COLO829 (cell line): ENCODE measurements around the gene DNASE1L1.

Experiments
- DNase-seq: peaks from one replicate; pipeline ENCODE4 v3.0.0; 2012; ENCODE audit warnings: low spot score

The DNASE1L1 gene

DNA sequence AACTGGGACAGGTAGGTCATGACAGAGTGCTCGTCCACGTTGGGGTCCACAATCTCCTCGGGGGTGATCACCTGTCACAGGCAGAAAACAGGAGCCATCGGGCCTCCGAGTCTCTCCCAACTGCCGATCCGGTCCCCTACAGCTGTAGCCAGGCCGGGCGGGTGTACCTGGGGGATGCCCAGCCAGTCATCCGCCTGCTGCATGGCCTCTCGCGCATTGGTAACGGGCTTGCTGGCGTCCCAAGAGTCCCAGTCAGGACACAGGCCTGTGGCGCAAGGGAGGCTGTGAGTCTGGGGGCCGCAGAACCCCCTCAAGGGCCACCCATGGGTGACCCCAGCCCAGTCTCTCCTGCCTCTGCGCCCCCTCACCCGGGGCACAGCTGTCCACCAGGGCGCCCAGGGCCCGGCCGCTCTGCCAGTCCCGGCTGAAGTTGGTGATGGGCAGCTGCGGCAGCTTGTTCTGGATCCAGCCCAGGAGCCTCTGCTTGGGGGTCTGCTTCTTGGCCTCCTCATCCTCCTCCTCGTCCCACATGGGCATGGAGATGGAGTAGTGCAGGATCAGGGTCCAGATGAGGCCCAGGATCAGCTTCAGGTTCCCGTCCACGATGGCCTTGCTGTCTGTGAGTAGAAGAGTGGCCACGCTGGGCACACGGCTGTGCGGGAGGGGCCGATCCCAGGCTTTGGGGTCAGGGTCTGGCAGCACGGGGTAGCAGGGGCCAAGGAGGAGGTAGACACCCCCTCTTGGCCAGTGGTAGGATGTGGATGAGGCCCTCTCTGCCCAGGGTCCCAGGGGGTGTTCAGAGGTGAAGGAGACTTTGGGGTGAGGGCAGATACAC, 41.4 kb downstream of the DNASE1L1 start:
- DNase-seq: no peak

DNA sequence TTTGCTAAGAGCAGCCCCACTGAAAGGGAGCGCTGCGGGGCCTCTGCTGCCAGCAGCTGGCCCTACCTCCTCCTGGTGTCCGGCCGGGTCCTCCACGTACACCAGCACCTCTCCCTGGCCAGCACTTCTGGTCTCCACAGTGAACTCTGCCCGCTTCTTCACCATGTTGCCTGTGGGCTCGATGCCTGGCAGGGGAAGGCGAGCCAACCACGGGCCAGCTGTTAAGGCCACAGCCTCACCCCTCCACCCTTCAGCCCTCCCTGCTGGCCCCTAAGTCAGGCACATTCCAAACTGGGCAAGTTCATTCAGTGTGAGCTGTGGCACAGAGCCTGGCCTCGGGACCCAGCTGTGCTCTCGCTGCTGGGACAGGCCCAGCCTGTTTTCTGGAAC, 42.4 kb downstream of the DNASE1L1 start:
- no peak for DNase-seq

GRCh38 chrX:154365997-154366665, 42.9 kb downstream of the DNASE1L1 start:
- no peak for DNase-seq

DNA sequence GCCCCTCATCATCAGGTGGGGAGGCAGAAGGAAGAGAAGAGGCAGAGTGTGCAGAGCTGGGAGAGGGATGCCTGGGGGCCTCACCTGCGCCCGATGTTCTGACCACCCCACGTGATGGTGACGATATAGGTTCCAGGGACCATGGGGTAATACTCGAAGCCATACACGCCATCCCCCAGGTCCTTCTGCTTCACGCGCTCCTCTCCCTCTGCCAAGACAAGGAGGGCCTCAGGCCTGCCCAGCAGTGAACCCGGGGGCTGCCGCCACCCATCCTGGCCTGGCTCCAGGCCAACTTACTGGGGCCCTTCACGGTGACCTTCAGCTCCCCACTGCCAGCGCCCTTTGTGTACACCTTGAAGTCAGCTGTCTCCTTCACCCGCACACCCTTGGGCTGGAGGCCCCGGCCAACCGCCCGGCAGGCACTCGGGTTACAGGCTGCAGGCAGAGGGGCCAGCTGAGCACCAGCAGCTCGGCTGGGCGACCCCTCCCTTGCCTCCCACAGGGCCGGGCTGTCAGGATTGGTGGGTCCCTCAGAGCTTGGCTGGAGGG, 43.9 kb downstream of the DNASE1L1 start:
- no peak for DNase-seq

GRCh38 chrX:154363706-154364439, 45.2 kb downstream of the DNASE1L1 start:
- DNase-seq: no peak

- no peak for DNase-seq
Observed at GRCh38 chrX:154362085-154362742, 46.8 kb downstream of the DNASE1L1 start.

DNA sequence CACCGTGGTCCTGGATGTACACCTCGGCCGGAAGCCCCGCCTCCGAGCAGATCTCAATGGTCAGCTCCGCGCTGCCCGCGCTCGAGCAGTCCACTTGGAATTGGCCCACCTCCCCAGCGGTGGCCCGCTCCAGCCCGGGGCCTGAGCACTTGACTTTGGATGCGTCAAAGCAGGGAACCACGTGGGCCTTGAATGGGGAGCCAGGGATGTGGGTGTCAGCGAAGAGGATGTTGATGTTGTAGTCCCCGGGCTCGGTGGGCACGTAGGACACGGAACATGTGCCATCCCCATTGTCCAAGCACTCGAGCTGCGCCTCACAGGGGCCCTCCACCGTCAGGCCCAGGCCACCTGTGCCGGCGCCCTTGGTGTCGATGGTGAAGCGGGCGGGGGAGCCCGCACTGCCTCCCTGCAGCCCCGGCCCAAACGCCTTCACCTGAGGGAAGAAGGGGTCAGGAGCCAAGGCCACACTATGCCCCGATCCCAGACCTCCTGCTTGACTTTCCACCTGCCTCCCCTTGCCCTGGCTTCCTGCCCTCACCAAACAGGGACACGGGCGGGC, 48.8 kb downstream of the DNASE1L1 start:
- DNase-seq: no peak

DNA sequence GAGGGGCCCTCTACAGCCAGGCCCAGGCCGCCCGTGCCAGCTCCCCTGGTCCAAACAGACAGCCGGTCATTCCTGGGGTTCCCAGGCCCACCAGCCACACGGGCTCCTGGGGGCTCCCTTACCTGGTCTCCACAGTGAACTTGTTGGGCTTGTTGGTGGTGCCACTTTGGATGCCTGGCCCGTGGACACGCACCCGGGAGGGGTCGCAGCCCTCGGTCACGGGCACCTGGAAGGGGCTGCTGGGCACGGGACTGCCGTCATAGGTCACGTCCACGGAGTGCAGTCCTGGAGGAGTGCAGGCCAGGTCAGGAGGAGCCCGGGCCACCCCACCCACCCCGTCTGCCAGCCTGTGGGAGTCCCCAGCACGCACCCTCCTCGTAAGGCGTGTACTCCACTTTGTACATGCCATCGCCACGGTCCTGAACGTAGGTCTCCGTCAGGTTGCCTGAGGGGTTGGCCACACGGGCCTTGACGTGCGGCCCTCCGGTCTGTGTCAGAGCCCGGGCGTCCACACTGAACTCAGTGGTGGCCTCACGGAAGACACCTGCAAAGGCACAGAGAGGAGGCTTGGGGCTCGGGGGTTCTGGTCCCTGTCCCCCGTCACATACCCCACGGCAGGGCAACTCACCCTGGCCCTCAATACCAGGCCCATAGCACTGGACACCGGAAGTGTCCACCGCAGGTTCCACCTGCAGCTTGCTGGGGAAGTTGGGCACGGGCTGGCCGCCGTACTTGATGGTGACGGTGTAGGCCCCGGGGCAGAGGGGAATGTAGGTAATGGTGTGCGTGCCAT, 49.5 kb downstream of the DNASE1L1 start:
- DNase-seq: no peak

GRCh38 chrX:154358829-154359228, 50.2 kb downstream of the DNASE1L1 start:
- DNase-seq: no peak

DNA sequence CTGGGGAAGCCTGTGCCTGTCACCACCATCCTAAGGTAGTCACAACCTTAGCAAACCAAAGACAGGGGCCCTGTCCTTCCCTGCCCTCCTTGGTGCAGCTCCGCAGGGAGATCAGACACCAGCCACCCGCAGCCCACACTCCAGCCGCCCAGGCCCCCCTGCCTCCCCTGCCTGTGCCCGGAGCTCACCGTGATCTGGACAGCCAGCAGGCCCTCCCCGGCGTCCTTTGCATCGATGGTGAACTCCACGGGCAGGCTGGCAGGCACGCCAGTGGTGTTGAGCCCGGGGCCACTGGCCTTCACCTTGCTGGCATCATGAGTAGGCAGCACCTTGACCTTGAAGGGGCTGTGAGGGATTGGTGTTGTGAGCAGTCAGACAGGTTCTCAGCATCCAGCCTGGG, 51.0 kb downstream of the DNASE1L1 start:
- no peak for DNase-seq

- DNase-seq: no peak
Observed at GRCh38 chrX:154357205-154357604, 51.8 kb downstream of the DNASE1L1 start.

GRCh38 chrX:154356596-154356995, 52.5 kb downstream of the DNASE1L1 start:
- DNase-seq: no peak

- no peak for DNase-seq
Observed at GRCh38 chrX:154355776-154356140, 53.3 kb downstream of the DNASE1L1 start.

GRCh38 chrX:154355094-154355775, 53.8 kb downstream of the DNASE1L1 start:
- DNase-seq: no peak

- no peak for DNase-seq
Observed at GRCh38 chrX:154354516-154354915, 54.5 kb downstream of the DNASE1L1 start.

DNA sequence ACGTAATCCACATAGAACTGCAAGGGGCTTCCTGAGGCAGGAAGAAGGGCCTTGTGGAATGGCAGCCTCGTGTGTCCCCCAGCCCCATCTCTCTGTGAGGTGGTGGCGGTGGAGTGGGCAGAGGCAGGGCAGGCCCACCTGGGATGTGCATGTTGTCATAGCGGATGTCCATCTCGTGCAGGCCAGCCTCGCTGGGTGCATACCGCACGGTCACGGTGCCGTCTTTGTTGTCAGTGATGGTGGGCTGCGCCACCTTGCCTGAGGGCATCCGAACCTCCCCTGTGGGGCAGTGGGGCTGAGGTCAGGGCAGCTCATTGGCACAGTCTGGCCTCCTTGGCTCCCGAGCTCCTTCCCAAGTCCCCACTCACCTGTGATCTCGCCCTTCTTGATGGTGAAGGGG, 55.0 kb downstream of the DNASE1L1 start:
- no peak for DNase-seq

DNA sequence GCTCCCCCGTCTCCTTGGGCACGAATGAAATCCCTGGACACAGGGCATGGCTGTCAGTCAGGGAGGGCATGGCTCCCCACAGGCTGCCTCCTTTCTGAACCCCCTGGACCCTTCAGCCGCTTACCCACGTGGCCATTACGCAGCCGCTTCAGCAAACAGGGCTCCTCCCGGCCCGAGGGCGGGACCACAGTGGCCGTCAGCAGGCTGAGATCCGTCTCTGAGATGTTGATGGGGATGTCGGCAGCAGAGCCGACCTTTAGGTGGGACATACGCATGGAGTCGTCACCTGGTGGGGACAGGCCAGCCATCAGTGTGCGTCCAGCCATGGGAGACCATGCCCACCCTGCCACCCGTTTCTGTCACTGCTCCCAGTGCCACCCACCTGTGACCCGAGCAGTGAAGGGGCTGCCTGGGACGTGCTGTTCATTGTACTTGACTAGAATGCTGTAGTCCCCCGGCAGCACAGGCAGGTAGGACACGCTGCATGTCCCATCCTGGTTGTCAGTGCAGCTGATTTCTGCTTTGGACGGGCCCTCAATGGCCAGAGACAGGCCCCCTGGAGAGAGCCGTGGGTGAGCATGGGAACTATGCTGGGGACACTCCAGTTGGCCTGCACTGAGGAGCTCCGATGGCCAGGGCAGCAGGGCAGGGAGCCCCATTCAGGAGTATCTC, 55.7 kb downstream of the DNASE1L1 start:
- no peak for DNase-seq

DNA sequence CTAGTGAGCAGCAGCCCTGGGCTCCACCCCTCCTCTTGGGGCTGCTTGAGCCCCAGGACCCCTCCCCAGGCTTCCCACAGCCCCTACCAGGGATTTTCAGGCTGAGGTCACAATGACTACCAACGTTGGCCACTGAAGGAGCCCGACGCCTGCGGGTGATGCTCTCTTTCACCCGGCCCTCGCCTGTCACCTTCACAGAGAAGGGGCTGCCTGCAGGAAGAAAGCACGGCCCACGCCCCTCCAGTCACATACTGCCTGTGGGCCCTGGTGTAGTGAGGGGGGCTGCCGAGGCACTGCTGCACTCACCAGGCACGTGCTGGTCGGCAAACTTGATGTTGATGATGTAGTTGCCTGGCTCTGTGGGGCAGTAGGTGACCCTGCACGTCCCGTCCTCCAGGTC, 56.6 kb downstream of the DNASE1L1 start:
- DNase-seq: no peak

GRCh38 chrX:154352012-154352401, 57.0 kb downstream of the DNASE1L1 start:
- DNase-seq: no peak
